ENCODE data around the gene TSR3.

DNA sequence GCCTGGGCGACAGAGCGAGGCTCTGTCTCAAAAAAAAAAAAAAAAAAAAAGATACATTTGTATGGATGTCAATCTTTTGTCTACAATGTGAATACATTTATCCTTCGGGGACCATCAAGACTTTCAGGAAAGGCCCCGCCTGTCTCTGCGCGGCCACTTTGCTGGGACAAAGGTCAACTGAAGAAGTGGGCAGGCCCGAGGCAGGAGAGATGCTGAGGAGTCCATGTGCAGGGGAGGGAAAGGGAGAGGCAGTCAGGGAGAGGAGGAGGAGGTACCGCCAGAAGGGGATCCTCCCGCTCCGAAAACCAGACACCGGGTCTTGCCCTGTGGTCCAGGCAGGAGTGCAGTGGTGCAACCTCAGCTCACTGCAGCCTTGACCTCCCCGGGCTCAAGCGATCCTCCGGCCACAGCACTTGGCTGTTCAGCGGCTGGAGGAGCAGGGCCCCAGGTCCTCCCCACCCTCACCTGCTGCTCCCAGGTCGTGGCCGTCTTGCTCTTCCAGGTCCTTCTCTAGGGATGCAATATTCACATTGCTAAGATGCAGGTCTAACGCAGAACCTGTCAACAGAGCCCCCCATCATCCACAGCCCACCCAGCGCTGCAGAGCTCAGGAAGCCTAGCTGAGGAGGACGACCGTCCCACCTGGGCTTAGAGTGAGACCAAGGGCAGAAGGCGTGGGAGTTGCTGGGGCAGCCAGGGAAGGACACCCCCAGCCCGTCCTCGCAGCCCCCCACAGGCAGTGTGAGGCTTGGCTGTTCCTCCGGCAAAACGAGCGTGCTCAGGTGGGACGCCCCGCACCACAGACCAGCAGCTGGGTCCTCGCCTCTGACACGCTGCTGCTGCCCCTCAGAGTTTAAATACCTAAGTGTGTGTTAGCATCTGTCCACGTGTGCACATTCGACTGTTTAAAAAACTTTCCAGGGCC is 19.6 kb upstream of the TSR3 start:
- TF ChIP-seq ISL1 (CRISPR knock-in tag; IDR thresholded peaks at IDR 0.05) (no peak), TOX (CRISPR knock-in tag; IDR thresholded peaks at IDR 0.05; ENCODE audit: borderline replicate concordance) (no peak), ARNTL (CRISPR knock-in tag; IDR thresholded peaks at IDR 0.05; ENCODE audit: borderline replicate concordance, low read depth) (no peak), ZNF8 (CRISPR knock-in tag; IDR thresholded peaks at IDR 0.05) (no peak), ZNF70 (CRISPR knock-in tag; IDR thresholded peaks at IDR 0.05) (no peak), OSR1 (CRISPR knock-in tag; IDR thresholded peaks at IDR 0.05) (no peak), PATZ1 (CRISPR knock-in tag; IDR thresholded peaks at IDR 0.05; ENCODE audit: borderline replicate concordance) (no peak), RARB (CRISPR knock-in tag; IDR thresholded peaks at IDR 0.05) (no peak), ZFP3 (CRISPR knock-in tag; IDR thresholded peaks at IDR 0.05) (no peak), TCF4 (CRISPR knock-in tag; IDR thresholded peaks at IDR 0.05; ENCODE audit: borderline replicate concordance) (no peak), POU6F1 (CRISPR knock-in tag; IDR thresholded peaks at IDR 0.05; ENCODE audit: borderline replicate concordance, low read depth) (no peak), ESRRG (CRISPR knock-in tag; IDR thresholded peaks at IDR 0.05) (no peak), GLIS3 (CRISPR knock-in tag; IDR thresholded peaks at IDR 0.05) (no peak)
- TF ChIP-seq, protein P1, sequence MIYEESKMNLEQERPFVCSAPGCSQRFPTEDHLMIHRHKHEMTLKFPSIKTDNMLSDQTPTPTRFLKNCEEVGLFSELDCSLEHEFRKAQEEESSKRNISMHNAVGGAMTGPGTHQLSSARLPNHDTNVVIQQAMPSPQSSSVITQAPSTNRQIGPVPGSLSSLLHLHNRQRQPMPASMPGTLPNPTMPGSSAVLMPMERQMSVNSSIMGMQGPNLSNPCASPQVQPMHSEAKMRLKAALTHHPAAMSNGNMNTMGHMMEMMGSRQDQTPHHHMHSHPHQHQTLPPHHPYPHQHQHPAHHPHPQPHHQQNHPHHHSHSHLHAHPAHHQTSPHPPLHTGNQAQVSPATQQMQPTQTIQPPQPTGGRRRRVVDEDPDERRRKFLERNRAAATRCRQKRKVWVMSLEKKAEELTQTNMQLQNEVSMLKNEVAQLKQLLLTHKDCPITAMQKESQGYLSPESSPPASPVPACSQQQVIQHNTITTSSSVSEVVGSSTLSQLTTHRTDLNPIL (CRISPR knock-in tag; IDR thresholded peaks at IDR 0.05; ENCODE audit: low read depth), result no peak
